Midbrain (tissue), 1 donor: ENCODE results near the gene BATF.

Experiments used
- DNase-seq: peaks from one replicate; lab custom pipeline; 2025; lab: John Stamatoyannopoulos, UW

Gene BATF

DNA sequence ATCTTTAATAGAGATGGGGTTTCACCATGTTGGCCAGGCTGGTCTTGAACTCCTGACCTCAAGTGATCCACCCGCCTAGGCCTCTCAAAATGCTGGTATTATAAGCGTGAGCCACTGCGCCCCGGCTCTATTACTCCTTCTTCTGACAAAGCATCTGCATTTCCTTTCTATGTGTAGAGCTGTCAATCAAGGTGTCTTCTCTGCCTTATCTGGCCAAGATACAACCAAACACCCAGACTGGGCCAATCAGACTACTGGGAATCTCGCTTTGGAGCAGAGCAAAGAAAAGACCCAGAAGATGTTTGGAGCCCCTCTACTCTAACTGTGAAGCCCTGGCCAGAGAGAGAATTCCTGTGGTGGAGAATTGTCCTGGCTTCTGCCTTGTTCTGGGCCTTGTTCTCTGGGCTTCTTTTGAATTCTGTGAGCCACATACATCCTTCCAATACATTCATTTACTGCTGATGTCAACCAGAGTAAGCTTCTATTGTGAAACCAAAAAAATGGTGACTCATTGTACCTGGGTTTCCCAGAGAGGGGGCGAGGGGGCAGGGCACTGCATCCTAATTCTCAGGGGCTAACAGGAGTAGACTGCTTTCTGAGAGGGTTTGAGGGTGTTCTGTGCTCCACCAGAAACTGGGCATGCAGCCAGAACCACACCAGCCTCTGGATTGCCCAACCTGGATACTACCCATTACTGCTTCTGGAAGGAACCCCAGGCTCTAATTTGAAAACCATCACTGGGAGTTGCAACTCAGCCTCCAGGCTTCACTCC is 37.4 kb downstream of the BATF start:
- DNase-seq = no peak

GRCh38 chr14:75561013-75561432 is 38.8 kb downstream of the BATF start:
- DNase-seq = peak; percentile 45

- DNase-seq = no peak
Measured at GRCh38 chr14:75562089-75562488, 39.8 kb downstream of the BATF start.

GRCh38 chr14:75562489-75562888 is 40.2 kb downstream of the BATF start:
- DNase-seq = no peak

DNA sequence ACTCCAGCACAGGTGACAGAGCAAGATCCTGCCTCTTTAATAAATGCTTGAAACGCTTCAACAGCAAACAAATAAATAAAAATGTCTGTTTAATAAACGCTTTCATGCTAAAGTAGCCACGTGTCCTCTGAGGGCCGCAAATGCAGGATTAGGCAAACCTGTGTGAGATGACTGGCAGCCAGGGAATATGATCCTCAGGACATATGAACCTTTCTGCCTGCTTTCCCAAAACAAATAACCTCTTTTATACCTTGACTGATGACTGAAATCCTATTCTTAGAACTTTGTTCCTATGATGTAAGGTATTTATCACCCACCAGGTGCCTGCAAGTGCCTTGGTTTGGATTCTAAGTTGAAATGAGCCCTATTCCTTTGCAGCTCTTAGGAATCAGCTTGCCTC is 41.7 kb downstream of the BATF start:
- DNase-seq = no peak

DNA sequence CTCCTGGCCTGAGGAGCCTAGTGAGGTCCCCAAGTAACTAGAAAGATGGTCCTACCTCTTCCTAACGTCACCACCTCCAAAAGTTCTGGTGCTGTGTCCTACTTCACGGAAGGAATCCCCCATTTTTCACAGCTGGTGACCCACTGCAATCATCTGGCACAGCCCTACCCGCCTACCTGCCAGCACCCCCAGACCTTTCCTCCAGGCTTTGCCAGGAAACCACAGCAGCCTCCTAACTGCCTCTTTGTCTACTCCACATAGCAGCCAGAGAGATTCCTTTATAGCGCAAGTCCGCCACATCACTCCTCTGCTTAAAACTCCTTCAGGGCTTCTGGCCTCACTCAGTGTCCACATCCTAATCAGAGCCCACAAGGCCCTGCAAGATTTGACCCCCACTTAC is 42.8 kb downstream of the BATF start:
- no peak for DNase-seq

DNA sequence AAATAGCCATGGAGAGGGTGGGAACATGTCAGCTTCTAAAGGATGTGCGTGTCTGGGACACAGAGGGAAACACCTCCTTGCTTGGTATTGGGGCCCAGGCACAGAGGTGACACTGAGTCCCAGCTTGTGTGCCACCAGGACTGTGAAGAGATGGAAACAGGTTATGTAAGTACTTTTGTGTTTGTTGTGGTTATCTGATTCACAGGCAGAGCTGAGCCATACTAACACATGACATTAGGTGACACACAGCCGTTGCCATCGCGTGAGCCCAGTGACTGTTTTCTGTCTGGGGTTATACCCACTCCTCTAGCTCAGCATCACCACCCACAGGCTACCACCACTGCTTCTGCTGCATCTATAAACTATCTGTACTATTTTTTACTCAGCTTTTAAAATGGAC is 44.1 kb downstream of the BATF start:
- DNase-seq = no peak

DNA sequence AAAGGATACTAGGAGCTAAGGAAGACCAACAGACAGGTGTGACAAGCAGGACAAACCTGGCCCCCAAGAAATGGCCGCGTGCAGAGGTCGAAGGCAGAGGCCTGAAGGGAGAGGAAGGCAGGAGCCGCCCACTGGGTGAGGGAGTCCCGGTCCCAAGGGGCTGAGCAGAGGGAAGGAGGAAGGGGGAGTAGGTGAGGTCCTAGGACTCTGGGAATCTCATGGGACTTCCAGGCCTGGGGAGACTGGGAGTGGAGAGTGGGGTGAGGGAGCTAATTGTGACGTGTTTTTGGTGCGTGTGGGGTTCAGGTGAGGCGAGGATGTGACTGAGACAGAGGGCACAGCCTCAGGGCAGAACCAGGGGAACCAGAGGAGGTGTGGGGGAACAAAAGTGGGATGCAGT is 44.5 kb downstream of the BATF start:
- no peak for DNase-seq

- no peak for DNase-seq
Measured at GRCh38 chr14:75568140-75568539, 45.9 kb downstream of the BATF start.

DNA sequence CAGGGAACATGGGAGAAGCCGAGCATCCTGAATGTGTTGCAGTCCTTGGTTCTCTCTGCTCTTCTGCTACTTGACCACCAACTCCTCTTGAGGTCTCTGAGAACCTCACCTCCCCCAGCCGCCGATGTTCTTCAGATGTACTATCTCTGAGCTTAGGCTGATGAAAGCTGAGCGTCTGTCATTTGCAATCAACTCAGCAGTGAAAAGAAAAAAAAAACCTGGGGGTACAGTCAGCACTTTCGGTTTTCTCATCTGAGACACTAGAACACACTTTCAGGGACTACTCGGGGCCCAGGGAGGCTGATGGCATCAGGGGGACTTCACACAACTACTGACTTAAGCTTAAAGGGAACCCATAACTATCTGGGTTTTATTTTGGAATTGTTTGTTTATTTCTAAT is 46.5 kb downstream of the BATF start:
- no peak for DNase-seq

GRCh38 chr14:75570797-75571196 is 48.5 kb downstream of the BATF start:
- no peak for DNase-seq

GRCh38 chr14:75572104-75572503 is 49.8 kb downstream of the BATF start:
- DNase-seq = no peak

DNA sequence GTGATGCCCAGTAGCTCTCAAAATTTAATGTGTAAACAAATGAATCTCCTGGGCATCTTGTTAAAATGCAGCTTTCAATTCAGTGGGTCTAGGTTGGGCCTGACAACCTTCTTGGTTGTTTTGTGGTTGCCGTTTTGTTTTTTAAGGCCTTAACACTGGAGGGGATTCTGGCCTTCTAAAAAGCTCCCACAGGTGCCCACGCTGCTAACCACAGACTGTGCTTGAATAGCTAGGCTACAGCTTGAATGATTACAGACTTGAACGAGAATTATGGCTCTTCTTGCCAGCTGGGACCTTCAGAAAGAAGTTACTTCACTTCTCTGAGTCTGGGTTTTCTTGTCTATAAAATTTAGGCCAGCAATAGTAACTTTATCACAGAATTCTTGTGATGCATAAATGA is 54.8 kb downstream of the BATF start:
- no peak for DNase-seq

DNA sequence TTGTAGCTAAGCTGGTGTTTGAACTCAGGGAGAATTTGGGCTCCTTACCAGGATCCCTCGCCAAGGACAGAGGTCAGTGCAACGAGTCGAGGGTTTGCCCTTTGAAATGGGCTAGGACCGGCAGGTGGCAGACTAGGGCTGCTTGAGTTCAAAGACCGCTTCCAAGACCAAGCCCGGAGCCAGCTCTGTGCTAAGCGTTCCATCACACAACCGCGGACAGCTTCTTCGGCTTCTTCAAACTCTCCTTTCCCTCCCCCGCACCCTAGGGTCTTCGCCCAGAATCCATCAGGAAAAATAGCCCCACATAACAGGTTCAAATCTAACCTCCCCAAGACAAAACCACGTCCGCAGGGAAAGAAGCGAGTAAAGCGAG is 55.4 kb downstream of the BATF start:
- DNase-seq = peak; percentile 83

GRCh38 chr14:75578102-75578785 is 56.0 kb downstream of the BATF start, which contains the start of gene FLVCR2:
Gene FLVCR2, plus strand, starts transcription at chr14:75578620. Its CDS starts 353 bp downstream, at chr14:75578973.
- DNase-seq = peak; percentile 73

DNA sequence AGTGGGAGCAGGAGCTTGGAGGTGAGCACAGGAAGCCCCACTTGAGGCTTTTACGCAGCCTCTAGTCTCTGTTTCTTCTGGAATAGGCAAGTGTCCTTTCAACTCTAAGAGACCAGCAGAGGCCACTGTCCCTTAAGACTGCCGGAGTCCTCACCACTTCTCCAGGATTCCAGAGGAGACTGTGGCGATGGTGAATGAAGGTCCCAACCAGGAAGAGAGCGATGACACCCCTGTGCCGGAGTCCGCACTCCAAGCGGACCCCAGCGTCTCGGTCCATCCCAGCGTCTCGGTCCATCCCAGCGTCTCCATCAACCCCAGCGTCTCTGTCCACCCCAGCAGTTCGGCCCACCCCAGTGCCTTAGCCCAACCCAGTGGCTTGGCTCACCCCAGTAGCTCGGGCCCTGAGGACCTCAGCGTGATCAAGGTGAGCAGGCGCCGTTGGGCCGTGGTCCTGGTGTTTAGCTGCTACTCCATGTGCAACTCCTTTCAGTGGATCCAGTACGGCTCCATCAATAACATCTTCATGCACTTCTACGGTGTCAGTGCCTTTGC is 56.6 kb downstream of the BATF start:
- no peak for DNase-seq

GRCh38 chr14:75579338-75579864 is 57.1 kb downstream of the BATF start:
- DNase-seq = no peak

DNA sequence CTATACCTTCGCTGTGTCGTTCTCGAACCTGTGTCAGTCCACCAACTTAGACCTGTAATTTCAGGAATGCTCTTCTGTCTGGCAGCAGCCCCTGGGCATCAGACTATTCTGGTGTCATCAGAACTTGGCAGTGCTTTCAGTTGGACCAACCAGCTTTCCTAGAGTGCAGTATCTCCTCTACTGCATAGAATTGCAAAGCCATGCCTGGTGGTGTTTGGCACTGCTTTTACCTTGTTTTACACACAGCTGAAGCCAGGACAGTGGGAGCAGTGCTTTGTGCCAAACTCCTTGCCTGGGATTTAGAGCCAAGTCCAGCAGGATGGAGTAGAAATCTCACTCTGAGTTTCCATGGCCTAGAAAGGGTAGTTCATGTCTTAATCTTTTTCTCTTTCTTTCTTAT is 57.6 kb downstream of the BATF start:
- DNase-seq = no peak

GRCh38 chr14:75587388-75587787 is 65.1 kb downstream of the BATF start:
- DNase-seq = no peak

GRCh38 chr14:75589931-75590330 is 67.7 kb downstream of the BATF start:
- DNase-seq = no peak

DNA sequence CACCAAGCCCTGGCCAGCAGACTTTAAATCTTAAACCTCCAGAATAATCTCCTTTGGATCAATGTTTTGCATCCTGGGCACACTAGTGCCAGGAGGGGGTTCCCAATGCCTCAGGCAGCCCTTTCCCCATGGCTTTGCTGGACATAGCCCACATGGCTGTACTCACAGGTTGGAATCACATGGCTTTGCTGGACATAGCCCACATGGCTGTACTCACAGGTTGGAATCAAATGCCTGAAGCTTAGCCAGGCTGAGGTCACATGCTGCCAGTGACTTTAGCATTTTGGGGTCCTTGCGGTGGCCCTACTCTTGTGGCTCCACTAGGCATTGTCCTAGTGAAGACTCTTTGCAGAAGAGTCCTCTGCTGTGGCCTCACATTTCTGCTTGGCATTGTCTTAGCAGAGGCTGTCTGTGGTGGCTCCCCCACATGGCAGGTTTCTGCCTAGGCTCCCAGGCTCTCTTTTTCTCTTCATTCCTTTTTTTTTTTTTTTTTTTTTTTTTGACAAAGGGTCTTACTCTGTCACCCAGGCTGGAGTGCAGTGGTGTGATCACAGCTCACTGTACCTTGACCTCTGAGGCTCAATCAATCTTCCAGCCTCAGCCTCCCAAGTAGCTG is 69.2 kb downstream of the BATF start:
- no peak for DNase-seq

GRCh38 chr14:75591987-75592575 is 69.8 kb downstream of the BATF start:
- no peak for DNase-seq
